H1 (cell line): ENCODE measurements around the gene MFAP4. TPM values are rescaled to one million over a fixed set of nuclear protein-coding genes. Genes with fewer than 3 reads are reported as not detected.

Experiments used
- CTCF ChIA-PET: fragments of 300-600 bp; sonication (Branson Sonifier 250); formaldehyde crosslinking; loops from one replicate; lab custom pipeline; 2021; ENCODE audit not compliant: partially characterized antibody; lab: Charles Lee
- POLR2A ChIA-PET: fragments of 300-600 bp; sonication (Branson Sonifier 250); formaldehyde crosslinking; loops from one replicate; lab custom pipeline; 2021; ENCODE audit warnings: inconsistent platforms; ENCODE audit not compliant: partially characterized antibody; lab: Charles Lee
- DNase-seq, 2 experiments: peaks; one replicate each; pipeline versions ENCODE4 v3.0.0 to v3.0.0-alpha.2; 2010 to 2022; ENCODE audit warnings: low spot score in 2 of 2, low read depth in 1 of 2, mixed read lengths in 1 of 2
- FAIRE-seq: peaks from 2 replicates; lab custom pipeline; 2011; peaks lifted over from hg19 to GRCh38; lab: Jason Lieb, UNC
- H2AFZ ChIP-seq: 2 replicates; pipeline ENCODE4 v1.8.1; 2012; ENCODE audit warnings: low read length, inconsistent platforms
- H2AK5ac ChIP-seq: 2 replicates; pipeline ENCODE4 v1.6.1; 2013; ENCODE audit warnings: low read depth, low read length
- H2BK120ac ChIP-seq: replicated peaks from 2 replicates; pipeline ENCODE3; 2013; ENCODE audit warnings: low read depth, low read length, inconsistent platforms
- H2BK12ac ChIP-seq: 2 replicates; pipeline ENCODE4 v1.6.1; 2013; ENCODE audit warnings: low read depth, low read length
- H2BK15ac ChIP-seq: 2 replicates; pipeline ENCODE4 v1.6.1; 2013; ENCODE audit warnings: low read length
- H2BK20ac ChIP-seq: 2 replicates; pipeline ENCODE4 v1.6.1; 2013; ENCODE audit warnings: low read length
- H2BK5ac ChIP-seq: 2 replicates; pipeline ENCODE4 v1.6.1; 2013; ENCODE audit warnings: low read depth, low read length
- H3K14ac ChIP-seq: 2 replicates; pipeline ENCODE4 v1.6.1; 2013; ENCODE audit warnings: inconsistent platforms; ENCODE audit not compliant: insufficient read length
- H3K18ac ChIP-seq: 2 replicates; pipeline ENCODE4 v1.6.1; 2013; ENCODE audit warnings: low read length; ENCODE audit errors: extremely low read depth
- H3K23ac ChIP-seq: 2 replicates; pipeline ENCODE4 v1.6.1; 2013; ENCODE audit warnings: inconsistent platforms; ENCODE audit not compliant: insufficient read length
- H3K23me2 ChIP-seq: 2 replicates; pipeline ENCODE4 v1.6.1; 2013; ENCODE audit warnings: low read depth, low read length
- H3K27ac ChIP-seq: 2 replicates; pipeline ENCODE4 v1.6.1; 2011; ENCODE audit warnings: low read depth, low read length, inconsistent platforms
- H3K27me3 ChIP-seq, 4 experiments: replicated peaks in 1 of 4; 1 replicate in 1 of 4; 2 replicates in 3 of 4; pipeline versions ENCODE4 v1.6.1 to v1.8.1; 2011 to 2013; ENCODE audit warnings: low read length in 3 of 4, mild to moderate bottlenecking in 3 of 4, inconsistent platforms in 2 of 4, mixed read lengths in 2 of 4, moderate library complexity in 1 of 4; ENCODE audit not compliant: control insufficient read depth in 3 of 4, insufficient read depth in 3 of 4; ENCODE audit errors: extremely low read depth in 1 of 4
- H3K36me3 ChIP-seq, 4 experiments: 2 replicates each; pipeline versions ENCODE4 v1.6.1 to v1.8.1; 2011 to 2013; ENCODE audit warnings: mild to moderate bottlenecking in 4 of 4, low read length in 3 of 4, moderate library complexity in 2 of 4, control low read depth in 1 of 4, inconsistent platforms in 1 of 4; ENCODE audit not compliant: insufficient read depth in 4 of 4, control insufficient read depth in 2 of 4
- H3K4ac ChIP-seq: replicated peaks from 2 replicates; pipeline ENCODE3; 2013; ENCODE audit warnings: low read length, low read depth, mixed read lengths, inconsistent platforms; ENCODE audit not compliant: insufficient read length
- H3K4me1 ChIP-seq, 4 experiments: replicated peaks in 1 of 4; 1 replicate in 1 of 4; 2 replicates in 3 of 4; pipeline versions ENCODE4 v1.6.1 to v1.8.1; 2011 to 2013; ENCODE audit warnings: low read length in 3 of 4, inconsistent platforms in 2 of 4, mixed read lengths in 1 of 4; ENCODE audit not compliant: insufficient read depth in 4 of 4, control insufficient read depth in 3 of 4
- H3K4me2 ChIP-seq, 2 experiments: 2 replicates each; pipeline versions ENCODE4 v1.6.1 to v1.8.1; 2011 to 2013; ENCODE audit warnings: low read depth in 2 of 2, low read length in 2 of 2, control low read depth in 1 of 2, inconsistent platforms in 1 of 2, mild to moderate bottlenecking in 1 of 2; ENCODE audit not compliant: insufficient read depth in 1 of 2
- H3K4me3 ChIP-seq, 4 experiments: fragments of 200-600, 300-600 bp in 1 of 4; sonication (generic), shearing (Covaris generic), sonication (Bioruptor Twin) in 1 of 4; 2 replicates each; pipeline versions ENCODE4 v1.5.1 to v1.8.1; 2011 to 2016; ENCODE audit warnings: low read length in 4 of 4, low read depth in 3 of 4, control low read depth in 2 of 4, inconsistent platforms in 2 of 4, mild to moderate bottlenecking in 2 of 4, mixed read lengths in 1 of 4, moderate library complexity in 1 of 4; ENCODE audit not compliant: insufficient read depth in 2 of 4; ENCODE audit errors: extremely low read depth in 1 of 4
- H3K56ac ChIP-seq: replicated peaks from 2 replicates; pipeline ENCODE3; 2013; ENCODE audit warnings: low read depth, mild to moderate bottlenecking, mixed read lengths, low read length, inconsistent platforms; ENCODE audit not compliant: insufficient read length
- H3K79me1 ChIP-seq: 2 replicates; pipeline ENCODE4 v1.6.1; 2013; ENCODE audit warnings: low read depth, low read length, control low read depth
- H3K79me2 ChIP-seq, 2 experiments: 2 replicates each; pipeline versions ENCODE4 v1.6.1 to v1.8.1; 2012 to 2013; ENCODE audit warnings: low read length in 2 of 2, mild to moderate bottlenecking in 2 of 2, inconsistent platforms in 1 of 2; ENCODE audit not compliant: insufficient read depth in 2 of 2, control insufficient read depth in 1 of 2
- H3K9ac ChIP-seq, 4 experiments: replicated peaks in 1 of 4; 1 replicate in 1 of 4; 2 replicates in 3 of 4; pipeline versions ENCODE4 v1.6.1 to v1.8.1; 2011 to 2013; ENCODE audit warnings: low read depth in 3 of 4, low read length in 3 of 4, control low read depth in 2 of 4, mild to moderate bottlenecking in 2 of 4, moderate library complexity in 2 of 4, inconsistent platforms in 1 of 4; ENCODE audit errors: extremely low read depth in 1 of 4
- H3K9me3 ChIP-seq, 2 experiments: 2 replicates each; pipeline versions ENCODE4 v1.6.1 to v1.8.1; 2012 to 2013; ENCODE audit warnings: mild to moderate bottlenecking in 2 of 2, moderate library complexity in 2 of 2, control low read depth in 1 of 2, inconsistent platforms in 1 of 2, low read depth in 1 of 2, low read length in 1 of 2, mixed read lengths in 1 of 2; ENCODE audit not compliant: insufficient read depth in 2 of 2
- H4K20me1 ChIP-seq, 2 experiments: replicated peaks in 1 of 2; 2 replicates each; pipeline versions ENCODE3 to v1.8.1; 2011 to 2013; ENCODE audit warnings: inconsistent platforms in 2 of 2, low read length in 2 of 2, mild to moderate bottlenecking in 1 of 2; ENCODE audit not compliant: insufficient read depth in 2 of 2, control insufficient read depth in 1 of 2
- H4K5ac ChIP-seq: 2 replicates; pipeline ENCODE4 v1.6.1; 2013; ENCODE audit warnings: low read length, low read depth, mixed read lengths, inconsistent platforms; ENCODE audit not compliant: insufficient read length
- H4K8ac ChIP-seq: 2 replicates; pipeline ENCODE4 v1.8.0; 2013; ENCODE audit warnings: mild to moderate bottlenecking, moderate library complexity, low read length, inconsistent platforms; ENCODE audit not compliant: insufficient read depth; ENCODE audit errors: extremely low read depth
- H4K91ac ChIP-seq: replicated peaks from 2 replicates; pipeline ENCODE3; 2013; ENCODE audit warnings: low read length, mixed read lengths, inconsistent platforms; ENCODE audit not compliant: insufficient read length
- CHD1 ChIP-seq: IDR thresholded peaks from 2 replicates; pipeline ENCODE4 v1.6.1; 2012; ENCODE audit warnings: low read depth, low read length, improper control_type of control experiment
- WGBS, 2 experiments: shearing (Covaris generic) in 1 of 2; methylation state at CpG; one replicate each; pipeline versions ENCODE4 v1.1.6 to v1.1.7; 2013 to 2015; ENCODE audit warnings: low lambda C conversion rate in 2 of 2, mixed read lengths in 2 of 2, inconsistent platforms in 1 of 2, low coverage in 1 of 2, missing lambda C conversion rate in 1 of 2; ENCODE audit not compliant: insufficient replicate concordance in 2 of 2, insufficient coverage in 1 of 2, insufficient read length in 1 of 2; ENCODE audit errors: extremely low coverage in 1 of 2, missing lambda C conversion rate in 1 of 2; 5-methylcytosine and 5-hydroxymethylcytosine counted together
- polyA plus RNA-seq, 7 experiments: library from polyadenylated mRNA; depleted of rRNA in 3 of 7; stranded (reverse) in 5 of 7; unstranded in 2 of 7; fragments of >200 nt in 5 of 7; fragments of 200-250 nt in 2 of 7; gene quantifications; 1 replicate in 5 of 7; 2 replicates in 1 of 7; 4 replicates in 1 of 7; pipeline versions ENCODE4 v1.2.1 to v1.2.3, GENCODE V29; 2011 to 2013; ENCODE audit warnings: missing spikeins in 2 of 7, mixed read lengths in 2 of 7
- total RNA-seq: library from RNA; stranded (reverse); fragmentation: NEBNext Ultra II Directional; extraction: Animal tissue kit (Norgen Biotek cat#: 25700); gene quantifications from 2 replicates; pipeline ENCODE4 v1.2.1, GENCODE V29; 2021

Gene MFAP4
- total and polyA plus RNA-seq, 2 of the 8 experiments (the other 6 are each of a cell fraction or from before 2014, with no cell fraction given): 3.1 to 3.6 TPM

- Histone ChIP-seq H4K20me1 (no peaks in the 10 kb centered on the region), H3K79me2 (no peaks in the 10 kb centered on the region), H2AK5ac (no peak overlapping the region), H4K5ac (no peak overlapping the region), H3K36me3 (no peaks in the 10 kb centered on the region), H3K56ac (no peak overlapping the region), H3K4me1 (peaks cover 0 to 13% (median 6%) of the 10 kb centered on the region in 4 experiments; a peak in 4 of 7 replicates), H2BK15ac (no peak overlapping the region), H3K23ac (no peak overlapping the region), H3K18ac (no peak overlapping the region), H4K8ac (no peak overlapping the region; the same call in 1 of the 2 replicates), H3K9me3 (no peaks in the 10 kb centered on the region), H2BK12ac (no peak overlapping the region), H3K27me3 (peaks cover 0 to 6% (median under 1%) of the 10 kb centered on the region in 4 experiments; a peak in 2 of 7 replicates), H2BK5ac (no peak overlapping the region), H3K4me2 (no peak overlapping the region), H3K27ac (no peak overlapping the region), H2BK20ac (no peak overlapping the region), H3K4me3 (no peak overlapping the region), H3K14ac (no peak overlapping the region), H2AFZ (no peak overlapping the region), H3K9ac (no peak overlapping the region), H3K79me1 (no peaks in the 10 kb centered on the region), H3K23me2 (no peaks in the 10 kb centered on the region), H3K4ac (no peak overlapping the region), H4K91ac (no peak overlapping the region), H2BK120ac (no peak overlapping the region)
- ChIA-PET CTCF (interaction anchor here (0.8 to 3.5 kb wide), 5 partner anchors 13 to 34 kb away, joined by 3 to 10 read pairs (median 4); no protein-coding TSS in a partner anchor), POLR2A (no interaction called here)
- DNase-seq: no peak
- WGBS, 2 experiments: 93% methylated on average over 5 of the region's 5 CpGs; no CpG with 5 or more reads in 1 of the 2 experiments
- no peak for FAIRE-seq
- no peak for TF ChIP-seq CHD1
Observed at GRCh38 chr17:19413761-19414160, 26.8 kb upstream of the MFAP4 start.
